ENCODE measurements around the gene CKS1B.

- TF ChIP-seq CTCF (IDR thresholded peaks at IDR 0.05; ENCODE audit: low read length), result peak; percentile 57
- TF ChIP-seq EZH2 (optimal IDR thresholded peaks at IDR 0.05; ENCODE audit: low read depth, low read length), result no peak
- no peak for TF ChIP-seq EZH2phosphoT487 (IDR thresholded peaks at IDR 0.05; ENCODE audit: low read length)
Observed at GRCh38 chr1:154998201-154998780, 23.8 kb downstream of the CKS1B start.
